Measurements from ENCODE around the gene FBXO8. TPM values are rescaled to one million over a fixed set of nuclear protein-coding genes. Genes with fewer than 3 reads are reported as not detected.

FBXO8 gene
- total RNA-seq, 1 experiment from 2014 or later, result 8.9 TPM

DNA sequence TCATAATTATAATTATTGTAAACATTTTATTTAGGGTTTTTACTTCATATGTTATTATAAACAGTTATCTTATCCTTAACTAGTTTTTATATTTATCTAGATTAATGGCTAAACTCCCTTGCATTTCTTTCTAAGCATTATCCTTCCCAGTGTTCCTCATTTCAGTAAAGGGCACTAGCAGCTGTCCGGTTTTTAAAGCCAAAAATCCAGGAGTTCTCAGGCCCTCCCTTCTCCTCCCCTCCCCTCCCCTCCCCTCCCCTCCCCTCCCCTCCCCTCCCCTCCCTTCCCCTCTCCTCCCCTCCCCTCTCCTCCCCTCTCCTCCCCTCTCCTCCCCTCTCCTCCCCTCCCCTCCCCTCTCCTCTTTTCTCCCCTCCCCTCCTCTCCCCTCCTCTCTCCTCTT lies 58.9 kb downstream of the FBXO8 start:
- H3K4me1 Mint-ChIP-seq, result no peaks in the 10 kb centered on the region
- no CpG with 5 or more reads among the region's 1 CpG for WGBS (ENCODE audit: extremely low coverage, insufficient read length, low lambda C conversion rate)

More for the DNA sequence above, 58.9 kb downstream of the FBXO8 start:
- H3K4me2 ChIP-seq (ENCODE audit: insufficient read depth, insufficient read length, low read length), result no peak overlapping the region
- H4K8ac ChIP-seq (replicated peaks; ENCODE audit: insufficient read length, low read depth, low read length), result no peak overlapping the region
- no peak overlapping the region for H3K14ac ChIP-seq (ENCODE audit: insufficient read depth, low read length)
- H2BK5ac ChIP-seq (ENCODE audit: insufficient read length, low read length), result no peak overlapping the region
- TF ChIP-seq, protein P1, sequence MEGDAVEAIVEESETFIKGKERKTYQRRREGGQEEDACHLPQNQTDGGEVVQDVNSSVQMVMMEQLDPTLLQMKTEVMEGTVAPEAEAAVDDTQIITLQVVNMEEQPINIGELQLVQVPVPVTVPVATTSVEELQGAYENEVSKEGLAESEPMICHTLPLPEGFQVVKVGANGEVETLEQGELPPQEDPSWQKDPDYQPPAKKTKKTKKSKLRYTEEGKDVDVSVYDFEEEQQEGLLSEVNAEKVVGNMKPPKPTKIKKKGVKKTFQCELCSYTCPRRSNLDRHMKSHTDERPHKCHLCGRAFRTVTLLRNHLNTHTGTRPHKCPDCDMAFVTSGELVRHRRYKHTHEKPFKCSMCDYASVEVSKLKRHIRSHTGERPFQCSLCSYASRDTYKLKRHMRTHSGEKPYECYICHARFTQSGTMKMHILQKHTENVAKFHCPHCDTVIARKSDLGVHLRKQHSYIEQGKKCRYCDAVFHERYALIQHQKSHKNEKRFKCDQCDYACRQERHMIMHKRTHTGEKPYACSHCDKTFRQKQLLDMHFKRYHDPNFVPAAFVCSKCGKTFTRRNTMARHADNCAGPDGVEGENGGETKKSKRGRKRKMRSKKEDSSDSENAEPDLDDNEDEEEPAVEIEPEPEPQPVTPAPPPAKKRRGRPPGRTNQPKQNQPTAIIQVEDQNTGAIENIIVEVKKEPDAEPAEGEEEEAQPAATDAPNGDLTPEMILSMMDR (conservative IDR thresholded peaks at IDR 0.05), result no peak
- no peaks in the 10 kb centered on the region for H3K4me1 ChIP-seq (ENCODE audit: insufficient read depth, low read length)
- H3K9ac ChIP-seq (ENCODE audit: extremely low read depth, insufficient read length, low read length), result no peak overlapping the region
- no peak overlapping the region for H4K91ac ChIP-seq (ENCODE audit: insufficient read length, low read depth, low read length)
- Mint-ChIP-seq H3K27me3 (ENCODE audit: low read depth) (peaks cover 45% of the 10 kb centered on the region), H3K9me3 (no peaks in the 10 kb centered on the region), H3K27ac (no peak overlapping the region), H3K36me3 (ENCODE audit: insufficient read depth in 1 of 3, low read depth in 3 of 3) (no peaks in the 10 kb centered on the region), H3K4me3 (no peak overlapping the region)
- no peak overlapping the region for H3K18ac ChIP-seq (ENCODE audit: insufficient read length, low read depth, low read length)
- H2AFZ ChIP-seq (ENCODE audit: low read length), result no peak overlapping the region
- H3K27me3 ChIP-seq (ENCODE audit: insufficient read depth, low read length), result no peaks in the 10 kb centered on the region; the same call in 1 of the 2 replicates
- H3K79me1 ChIP-seq (ENCODE audit: insufficient read depth, low read depth, low read length, poor library complexity, severe bottlenecking), result no peaks in the 10 kb centered on the region
- no peak overlapping the region for H3K27ac ChIP-seq (ENCODE audit: insufficient read length, low read depth, low read length)
- H2AK5ac ChIP-seq (ENCODE audit: insufficient read length, low read length), result no peak overlapping the region
- H2BK15ac ChIP-seq (ENCODE audit: low read depth, low read length), result no peak overlapping the region
- H3K56ac ChIP-seq (ENCODE audit: insufficient read length, low read depth, low read length), result no peak overlapping the region
- H2BK20ac ChIP-seq (ENCODE audit: low read depth, low read length, poor library complexity, severe bottlenecking), result no peak overlapping the region
- H3K79me2 ChIP-seq (ENCODE audit: insufficient read depth, low read length), result no peaks in the 10 kb centered on the region
- no peaks in the 10 kb centered on the region for H4K20me1 ChIP-seq (ENCODE audit: control insufficient read depth, insufficient read depth, insufficient read length)
- H3K9me3 ChIP-seq (ENCODE audit: control insufficient read depth, low read depth, low read length), result no peaks in the 10 kb centered on the region
- no peak overlapping the region for H4K5ac ChIP-seq (ENCODE audit: insufficient read length, low read depth, low read length)
- no peak overlapping the region for H2BK12ac ChIP-seq (ENCODE audit: insufficient read length, low read depth, low read length)
- no peak for DNase-seq
- no peak overlapping the region for H3K4ac ChIP-seq (ENCODE audit: low read depth, low read length)
- no peak overlapping the region for H3T11ph ChIP-seq (ENCODE audit: low read length)
- H3K23me2 ChIP-seq (ENCODE audit: insufficient read length, low read depth, low read length, poor library complexity, severe bottlenecking), result no peaks in the 10 kb centered on the region
- no peak overlapping the region for H2BK120ac ChIP-seq (ENCODE audit: low read depth, low read length, poor library complexity, severe bottlenecking)
- H3K23ac ChIP-seq (ENCODE audit: insufficient read length, low read depth, low read length), result no peak overlapping the region
